Trophoblast cell (in vitro differentiated cells and primary cell): ENCODE measurements around the gene ANKS1B.

Experiments
- DNase-seq, 2 donors: peaks; one replicate each; pipeline ENCODE4 v3.0.0-alpha.2; 2016
- H2AFZ ChIP-seq: 2 replicates; pipeline ENCODE4 v1.6.1; 2013; ENCODE audit warnings: low read length, moderate library complexity, mild to moderate bottlenecking; ENCODE audit not compliant: insufficient read depth, poor library complexity
- H2AK5ac ChIP-seq: 2 replicates; pipeline ENCODE4 v1.6.1; 2013; ENCODE audit warnings: mild to moderate bottlenecking, low read length
- H2BK120ac ChIP-seq: 2 replicates; pipeline ENCODE4 v1.6.1; 2013; ENCODE audit warnings: low read length, mild to moderate bottlenecking, moderate library complexity; ENCODE audit not compliant: insufficient read depth, poor library complexity
- H2BK12ac ChIP-seq: 2 replicates; pipeline ENCODE4 v1.6.1; 2013; ENCODE audit warnings: mild to moderate bottlenecking, low read length, moderate library complexity
- H2BK5ac ChIP-seq: 2 replicates; pipeline ENCODE4 v1.6.1; 2013; ENCODE audit warnings: low read length, low read depth, moderate library complexity, mild to moderate bottlenecking; ENCODE audit not compliant: poor library complexity
- H3K14ac ChIP-seq: 2 replicates; pipeline ENCODE4 v1.6.1; 2013; ENCODE audit warnings: mild to moderate bottlenecking, low read length
- H3K18ac ChIP-seq: 2 replicates; pipeline ENCODE4 v1.6.1; 2013; ENCODE audit warnings: mild to moderate bottlenecking, low read length
- H3K23ac ChIP-seq: 2 replicates; pipeline ENCODE4 v1.6.1; 2013; ENCODE audit warnings: low read length
- H3K27ac ChIP-seq: 2 replicates; pipeline ENCODE4 v1.5.1; 2013; ENCODE audit warnings: low read depth, mild to moderate bottlenecking, inconsistent platforms, low read length, moderate library complexity
- H3K27me3 ChIP-seq: 2 replicates; pipeline ENCODE4 v1.6.1; 2013; ENCODE audit warnings: inconsistent platforms, mild to moderate bottlenecking, low read length, moderate library complexity; ENCODE audit not compliant: insufficient read depth
- H3K36me3 ChIP-seq, 2 experiments: 1 replicate in 1 of 2; 2 replicates in 1 of 2; pipeline ENCODE4 v1.6.1; 2013; ENCODE audit warnings: low read length in 2 of 2, mild to moderate bottlenecking in 2 of 2, moderate library complexity in 1 of 2; ENCODE audit not compliant: insufficient read depth in 2 of 2, control insufficient read depth in 1 of 2
- H3K4ac ChIP-seq: 2 replicates; pipeline ENCODE4 v1.6.1; 2013; ENCODE audit warnings: low read depth, mild to moderate bottlenecking, low read length, moderate library complexity
- H3K4me1 ChIP-seq, 2 experiments: 1 replicate in 1 of 2; 2 replicates in 1 of 2; pipeline ENCODE4 v1.6.1; 2013; ENCODE audit warnings: low read length in 2 of 2, mild to moderate bottlenecking in 2 of 2, moderate library complexity in 1 of 2; ENCODE audit not compliant: insufficient read depth in 2 of 2, control insufficient read depth in 1 of 2
- H3K4me2 ChIP-seq: 2 replicates; pipeline ENCODE4 v1.6.1; 2013; ENCODE audit warnings: inconsistent platforms, mild to moderate bottlenecking, low read length, moderate library complexity
- H3K4me3 ChIP-seq: 2 replicates; pipeline ENCODE4 v1.5.1; 2013; ENCODE audit warnings: mild to moderate bottlenecking, low read depth, low read length, inconsistent platforms
- H3K79me1 ChIP-seq: one replicate; pipeline ENCODE4 v1.6.1; 2013; ENCODE audit warnings: low read length
- H3K79me2 ChIP-seq: 2 replicates; pipeline ENCODE4 v1.6.1; 2013; ENCODE audit warnings: low read length, mild to moderate bottlenecking; ENCODE audit not compliant: control insufficient read depth, insufficient read depth, poor library complexity
- H3K9ac ChIP-seq: 2 replicates; pipeline ENCODE4 v1.6.1; 2013; ENCODE audit warnings: mild to moderate bottlenecking, low read length
- H3K9me3 ChIP-seq: 2 replicates; pipeline ENCODE4 v1.6.1; 2013; ENCODE audit warnings: low read depth, mild to moderate bottlenecking, control low read depth, inconsistent platforms, low read length; ENCODE audit not compliant: insufficient read depth
- H4K12ac ChIP-seq: 2 replicates; pipeline ENCODE4 v1.6.1; 2013; ENCODE audit warnings: low read depth, mild to moderate bottlenecking, low read length, moderate library complexity
- H4K8ac ChIP-seq: 2 replicates; pipeline ENCODE4 v1.6.1; 2013; ENCODE audit warnings: low read depth, mild to moderate bottlenecking, low read length, moderate library complexity
- H4K91ac ChIP-seq: one replicate; pipeline ENCODE4 v1.6.1; 2013; ENCODE audit warnings: low read depth, mild to moderate bottlenecking, low read length, moderate library complexity
- WGBS: extraction: QIAGEN DNeasy Blood & Tissue Kit; methylation state at CpG from one replicate; pipeline ENCODE4 v1.1.7; 2013; ENCODE audit warnings: missing lambda C conversion rate; ENCODE audit not compliant: insufficient read length, insufficient coverage; ENCODE audit errors: extremely low coverage; 5-methylcytosine and 5-hydroxymethylcytosine counted together

Gene ANKS1B

DNA sequence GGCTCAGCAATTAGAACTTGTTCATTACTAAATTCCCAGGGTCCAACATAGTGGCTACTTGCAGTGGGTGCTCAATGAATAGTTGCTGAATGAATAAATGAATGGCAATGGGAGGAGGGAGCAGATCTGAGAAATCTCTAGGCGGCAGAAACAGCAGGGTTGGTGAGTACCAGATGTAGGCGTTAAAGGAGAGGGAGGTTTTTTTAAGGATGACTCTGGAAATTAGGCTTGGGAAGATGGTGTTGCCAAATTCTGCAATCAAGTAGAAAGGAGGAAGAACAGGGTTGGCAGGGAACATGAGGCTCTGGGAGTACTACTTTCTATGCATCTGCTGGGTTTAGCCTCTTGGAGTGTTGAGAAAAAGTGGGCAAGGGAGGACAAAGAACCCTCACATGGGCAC lies 1132.6 kb downstream of the ANKS1B start:
- Histone ChIP-seq H4K12ac (no peak overlapping the region), H3K79me2 (no peaks in the 10 kb centered on the region), H3K4me1 (peaks cover 0 to 3% of the 10 kb centered on the region in 2 experiments), H3K9ac (no peak overlapping the region), H3K14ac (no peak overlapping the region), H2AFZ (no peak overlapping the region), H4K8ac (no peak overlapping the region), H2BK5ac (no peak overlapping the region), H3K23ac (no peak overlapping the region), H3K18ac (no peak overlapping the region), H3K4me3 (no peak overlapping the region), H3K36me3 (no peaks in the 10 kb centered on the region), H3K27me3 (no peaks in the 10 kb centered on the region), H3K4me2 (no peak overlapping the region), H3K9me3 (no peaks in the 10 kb centered on the region), H2BK120ac (no peak overlapping the region), H3K27ac (no peak overlapping the region), H2BK12ac (no peak overlapping the region), H4K91ac (no peak overlapping the region), H2AK5ac (no peak overlapping the region), H3K79me1 (no peaks in the 10 kb centered on the region), H3K4ac (no peak overlapping the region)
- no CpG with 5 or more reads among the region's 2 CpGs for WGBS
- no peak for DNase-seq

DNA sequence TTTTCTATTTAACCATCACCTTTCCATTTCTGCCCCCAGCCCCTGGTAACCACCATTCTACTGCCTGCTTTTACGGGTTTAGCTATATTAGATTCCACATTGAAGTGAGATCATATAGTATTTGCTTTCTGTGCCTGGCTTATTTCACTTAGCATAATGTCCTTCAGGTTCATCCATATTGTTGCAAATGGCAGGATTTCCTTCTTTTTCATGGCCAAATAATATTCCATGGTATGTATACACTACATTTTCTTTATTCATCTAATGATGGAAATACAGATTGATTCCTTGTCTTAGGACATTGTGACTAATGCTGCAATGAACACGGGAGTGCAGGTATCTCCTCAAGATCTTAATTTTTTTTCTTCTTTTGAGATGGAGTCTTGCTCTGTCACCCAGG lies 1137.5 kb downstream of the ANKS1B start:
- Histone ChIP-seq H4K12ac (no peak overlapping the region), H3K36me3 (no peaks in the 10 kb centered on the region), H3K27ac (no peak overlapping the region), H3K4me1 (no peaks in the 10 kb centered on the region), H2BK12ac (no peak overlapping the region), H2AK5ac (no peak overlapping the region), H3K9ac (no peak overlapping the region), H3K23ac (no peak overlapping the region), H3K27me3 (no peaks in the 10 kb centered on the region), H4K8ac (no peak overlapping the region), H3K9me3 (no peaks in the 10 kb centered on the region), H3K79me1 (no peaks in the 10 kb centered on the region), H3K4me3 (no peak overlapping the region), H3K4me2 (no peak overlapping the region), H3K79me2 (no peaks in the 10 kb centered on the region), H4K91ac (no peak overlapping the region), H2BK5ac (no peak overlapping the region), H3K18ac (no peak overlapping the region), H3K4ac (no peak overlapping the region), H2BK120ac (no peak overlapping the region), H2AFZ (no peak overlapping the region), H3K14ac (no peak overlapping the region)
- no peak for DNase-seq
- no CpG with 5 or more reads among the region's 2 CpGs for whole genome bisulfite sequencing

DNA sequence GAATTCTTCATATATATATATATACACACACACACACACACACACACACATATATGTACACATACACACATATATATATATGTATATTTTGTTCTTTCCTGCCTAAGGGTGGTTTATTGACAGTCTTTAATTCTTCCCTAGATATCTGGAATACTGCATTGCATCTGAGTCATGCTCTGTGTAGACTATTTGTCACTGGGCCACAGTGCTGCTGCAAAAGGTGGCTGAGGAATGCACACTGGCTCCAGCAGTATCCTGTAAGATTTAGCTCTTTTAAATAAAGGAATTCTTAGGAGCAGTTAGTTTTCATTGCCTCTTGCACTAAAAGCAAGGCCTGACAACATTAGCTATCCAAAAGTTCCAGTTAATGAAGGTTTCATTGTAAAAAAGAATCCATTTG lies 1138.8 kb downstream of the ANKS1B start:
- Histone ChIP-seq H3K23ac (no peak overlapping the region), H4K8ac (no peak overlapping the region), H2AK5ac (no peak overlapping the region), H3K27ac (no peak overlapping the region), H3K4ac (no peak overlapping the region), H3K9me3 (no peaks in the 10 kb centered on the region), H3K14ac (no peak overlapping the region), H3K79me2 (no peaks in the 10 kb centered on the region), H3K79me1 (no peaks in the 10 kb centered on the region), H3K4me1 (no peaks in the 10 kb centered on the region), H3K9ac (no peak overlapping the region), H3K4me2 (no peak overlapping the region), H2BK120ac (no peak overlapping the region), H2BK5ac (no peak overlapping the region), H4K12ac (no peak overlapping the region), H3K4me3 (no peak overlapping the region), H4K91ac (no peak overlapping the region), H3K27me3 (no peaks in the 10 kb centered on the region), H3K18ac (no peak overlapping the region), H2AFZ (no peak overlapping the region), H3K36me3 (no peaks in the 10 kb centered on the region), H2BK12ac (no peak overlapping the region)
- no peak for DNase-seq

GRCh38 chr12:98840325-98840724 lies 1144.4 kb downstream of the ANKS1B start:
- H3K4me1 ChIP-seq = no peaks in the 10 kb centered on the region
- WGBS = no CpG with 5 or more reads among the region's 3 CpGs
- no peak for DNase-seq
- H3K14ac ChIP-seq = no peak overlapping the region
- no peaks in the 10 kb centered on the region for H3K27me3 ChIP-seq
- no peak overlapping the region for H2AFZ ChIP-seq
- H3K79me2 ChIP-seq = no peaks in the 10 kb centered on the region
- H3K9me3 ChIP-seq = no peaks in the 10 kb centered on the region
- no peak overlapping the region for H3K9ac ChIP-seq
- no peak overlapping the region for H4K12ac ChIP-seq
- no peaks in the 10 kb centered on the region for H3K79me1 ChIP-seq
- no peak overlapping the region for H4K8ac ChIP-seq
- H4K91ac ChIP-seq = no peak overlapping the region
- H3K4me2 ChIP-seq = no peak overlapping the region
- H3K36me3 ChIP-seq = no peaks in the 10 kb centered on the region
- H3K27ac ChIP-seq = no peak overlapping the region
- no peak overlapping the region for H2BK120ac ChIP-seq
- no peak overlapping the region for H3K23ac ChIP-seq
- H3K4me3 ChIP-seq = no peak overlapping the region
- H2BK5ac ChIP-seq = no peak overlapping the region
- no peak overlapping the region for H3K18ac ChIP-seq
- H2AK5ac ChIP-seq = no peak overlapping the region
- no peak overlapping the region for H3K4ac ChIP-seq
- no peak overlapping the region for H2BK12ac ChIP-seq
